ENCODE results near the gene CEP55.

Gene CEP55

GRCh38 chr10:93552780-93553179 lies 56.4 kb downstream of the CEP55 start:
- POLR2A ChIA-PET, result no interaction called here
- no peak for DNase-seq (ENCODE audit: extremely low spot score)
- CTCF ChIA-PET, result no interaction called here
- TF ChIP-seq L3MBTL2 (conservative IDR thresholded peaks at IDR 0.05), result no peak
- no peak for TF ChIP-seq NFRKB (IDR thresholded peaks at IDR 0.05)
- TF ChIP-seq PKNOX1 (IDR thresholded peaks at IDR 0.05), result no peak
- no peak for TF ChIP-seq ZNF384 (IDR thresholded peaks at IDR 0.05)
- no peak for TF ChIP-seq CTBP1 (IDR thresholded peaks at IDR 0.05; ENCODE audit: borderline replicate concordance)

- ChIA-PET POLR2A (interaction anchor here (1.1 kb wide), 1 partner anchor 126 kb away, joined by 8 read pairs; no protein-coding TSS in a partner anchor), CTCF (interaction anchor here (0.6 to 1.3 kb wide), 4 partner anchors 10 to 127 kb away, joined by 3 to 15 read pairs (median 6); no protein-coding TSS in a partner anchor)
- TF ChIP-seq TARDBP (IDR thresholded peaks at IDR 0.05), result no peak
- TF ChIP-seq PKNOX1 (IDR thresholded peaks at IDR 0.05), result 0 out of 2 replicates have a peak, but pooled peaks have one; percentile 21
- no peak for DNase-seq (ENCODE audit: extremely low spot score)
Measured at GRCh38 chr10:93553482-93554315, 57.3 kb downstream of the CEP55 start.

GRCh38 chr10:93554316-93554663 lies 57.9 kb downstream of the CEP55 start:
- DNase-seq (ENCODE audit: extremely low spot score), result no peak
- POLR2A ChIA-PET, result interaction anchor here (1.1 kb wide), 1 partner anchor 125 kb away, joined by 8 read pairs; no protein-coding TSS in a partner anchor
- TF ChIP-seq ARNT (IDR thresholded peaks at IDR 0.05), result no peak
- CTCF ChIA-PET, result interaction anchor here (0.6 to 1.3 kb wide), 10 partner anchors 10 to 262 kb away, joined by 3 to 15 read pairs (median 5); no protein-coding TSS in a partner anchor

- TF ChIP-seq FOXK2 (IDR thresholded peaks at IDR 0.05), result no peak
- no peak for TF ChIP-seq BHLHE40 (IDR thresholded peaks at IDR 0.05; ENCODE audit: borderline replicate concordance)
- TF ChIP-seq ARNT (IDR thresholded peaks at IDR 0.05), result no peak
- no peak for TF ChIP-seq FOXA1 (IDR thresholded peaks at IDR 0.05)
- TF ChIP-seq SP1 (IDR thresholded peaks at IDR 0.05), result no peak
- DNase-seq (ENCODE audit: extremely low spot score), result peak; percentile 89
- ChIA-PET POLR2A (interaction anchor here (1.0 to 1.1 kb wide), 2 partner anchors 125 to 148 kb away, joined by 3 to 8 read pairs; no protein-coding TSS in a partner anchor), CTCF (interaction anchor here (0.6 to 1.3 kb wide), 13 partner anchors 9 to 261 kb away, joined by 3 to 15 read pairs (median 5); no protein-coding TSS in a partner anchor)
Measured at GRCh38 chr10:93554760-93555432, 58.5 kb downstream of the CEP55 start.

GRCh38 chr10:93559490-93559889 lies 63.1 kb downstream of the CEP55 start:
- ChIA-PET CTCF (interaction anchor here (2.0 kb wide), 1 partner anchor 17 kb away, joined by 7 read pairs; no protein-coding TSS in a partner anchor), POLR2A (no interaction called here)
- DNase-seq (ENCODE audit: extremely low spot score), result no peak
- TF ChIP-seq NFRKB (IDR thresholded peaks at IDR 0.05), result no peak
- no peak for TF ChIP-seq HDGF (IDR thresholded peaks at IDR 0.05; ENCODE audit: borderline replicate concordance)
- TF ChIP-seq CTBP1 (IDR thresholded peaks at IDR 0.05; ENCODE audit: borderline replicate concordance), result no peak
- no peak for TF ChIP-seq FOXM1 (IDR thresholded peaks at IDR 0.05; ENCODE audit: borderline replicate concordance)
- no peak for TF ChIP-seq LEF1 (IDR thresholded peaks at IDR 0.05; ENCODE audit: borderline replicate concordance)
- TF ChIP-seq SUZ12 (IDR thresholded peaks at IDR 0.05), result no peak
- TF ChIP-seq PKNOX1 (IDR thresholded peaks at IDR 0.05), result no peak
- TF ChIP-seq FOXA1 (IDR thresholded peaks at IDR 0.05), result no peak
- no peak for TF ChIP-seq ZNF384 (IDR thresholded peaks at IDR 0.05)

GRCh38 chr10:93560541-93560940 lies 64.1 kb downstream of the CEP55 start:
- ChIA-PET CTCF (interaction anchor here (1.0 to 2.0 kb wide), 2 partner anchors 18 to 120 kb away, joined by 3 to 7 read pairs; no protein-coding TSS in a partner anchor), POLR2A (no interaction called here)
- TF ChIP-seq FOXA1 (IDR thresholded peaks at IDR 0.05) (no peak), LEF1 (IDR thresholded peaks at IDR 0.05; ENCODE audit: borderline replicate concordance) (no peak)
- no peak for DNase-seq (ENCODE audit: extremely low spot score)

- POLR2A ChIA-PET, result no interaction called here
- DNase-seq (ENCODE audit: extremely low spot score), result no peak
- CTCF ChIA-PET, result no interaction called here
- no peak for TF ChIP-seq SUZ12 (IDR thresholded peaks at IDR 0.05)
- no peak for TF ChIP-seq ELF4 (IDR thresholded peaks at IDR 0.05)
- TF ChIP-seq ZNF384 (IDR thresholded peaks at IDR 0.05), result no peak
- TF ChIP-seq FOXK2 (IDR thresholded peaks at IDR 0.05), result no peak
- TF ChIP-seq SP1 (IDR thresholded peaks at IDR 0.05), result no peak
- no peak for TF ChIP-seq L3MBTL2 (conservative IDR thresholded peaks at IDR 0.05)
- no peak for TF ChIP-seq FOXM1 (IDR thresholded peaks at IDR 0.05; ENCODE audit: borderline replicate concordance)
- no peak for TF ChIP-seq CTBP1 (IDR thresholded peaks at IDR 0.05; ENCODE audit: borderline replicate concordance)
- TF ChIP-seq ARNT (IDR thresholded peaks at IDR 0.05), result no peak
- no peak for TF ChIP-seq FOXA1 (IDR thresholded peaks at IDR 0.05)
- TF ChIP-seq NFRKB (IDR thresholded peaks at IDR 0.05), result no peak
- TF ChIP-seq LEF1 (IDR thresholded peaks at IDR 0.05; ENCODE audit: borderline replicate concordance), result no peak
- TF ChIP-seq PKNOX1 (IDR thresholded peaks at IDR 0.05), result no peak
Measured at GRCh38 chr10:93565446-93565845, 69.0 kb downstream of the CEP55 start.
